H9 (cell line): ENCODE measurements around the gene BROX. TPM values are rescaled to one million over a fixed set of nuclear protein-coding genes. Genes with fewer than 3 reads are reported as not detected.

Experiments used
- DNase-seq: peaks from one replicate; pipeline ENCODE4 v3.0.0-alpha.2; 2017
- H2AFZ ChIP-seq: one replicate; pipeline ENCODE4 v1.6.1; 2013; ENCODE audit warnings: mild to moderate bottlenecking, low read length, control low read depth, moderate library complexity
- H2AK5ac ChIP-seq: 2 replicates; pipeline ENCODE4 v1.6.1; 2013; ENCODE audit warnings: low read length, control low read depth, mixed read lengths; ENCODE audit not compliant: insufficient read length
- H2BK120ac ChIP-seq: one replicate; pipeline ENCODE4 v1.6.1; 2013; ENCODE audit warnings: low read depth, mild to moderate bottlenecking, low read length, control low read depth, inconsistent platforms; ENCODE audit not compliant: poor library complexity, severe bottlenecking
- H2BK12ac ChIP-seq: 2 replicates; pipeline ENCODE4 v1.6.1; 2013; ENCODE audit warnings: low read length, control low read depth, mixed read lengths, low read depth; ENCODE audit not compliant: insufficient read length
- H2BK15ac ChIP-seq: 2 replicates; pipeline ENCODE4 v1.6.1; 2013; ENCODE audit warnings: low read depth, low read length, control low read depth
- H2BK20ac ChIP-seq: one replicate; pipeline ENCODE4 v1.6.1; 2013; ENCODE audit warnings: low read depth, mild to moderate bottlenecking, low read length, control low read depth, inconsistent platforms; ENCODE audit not compliant: poor library complexity, severe bottlenecking
- H2BK5ac ChIP-seq: 2 replicates; pipeline ENCODE4 v1.6.1; 2013; ENCODE audit warnings: low read length, control low read depth, mixed read lengths; ENCODE audit not compliant: insufficient read length
- H3K14ac ChIP-seq: 2 replicates; pipeline ENCODE4 v1.6.1; 2013; ENCODE audit warnings: low read length, control low read depth; ENCODE audit not compliant: insufficient read depth
- H3K18ac ChIP-seq: 2 replicates; pipeline ENCODE4 v1.6.1; 2013; ENCODE audit warnings: low read depth, mild to moderate bottlenecking, mixed read lengths, low read length, control low read depth; ENCODE audit not compliant: insufficient read length
- H3K23ac ChIP-seq: 2 replicates; pipeline ENCODE4 v1.6.1; 2013; ENCODE audit warnings: low read length, control low read depth, mixed read lengths, low read depth; ENCODE audit not compliant: insufficient read length
- H3K23me2 ChIP-seq: 2 replicates; pipeline ENCODE4 v1.6.1; 2013; ENCODE audit warnings: low read depth, mild to moderate bottlenecking, mixed read lengths, low read length, control low read depth; ENCODE audit not compliant: insufficient read length, poor library complexity, severe bottlenecking
- H3K27ac ChIP-seq: 2 replicates; pipeline ENCODE4 v1.5.1; 2013; ENCODE audit warnings: low read length, control low read depth, mixed read lengths, low read depth; ENCODE audit not compliant: insufficient read length
- H3K27me3 ChIP-seq: 2 replicates; pipeline ENCODE4 v1.6.1; 2013; ENCODE audit warnings: low read length, control low read depth, inconsistent platforms; ENCODE audit not compliant: insufficient read depth
- H3K4ac ChIP-seq: 2 replicates; pipeline ENCODE4 v1.6.1; 2013; ENCODE audit warnings: low read depth, mild to moderate bottlenecking, control low read depth, inconsistent platforms, low read length, moderate library complexity
- H3K4me1 ChIP-seq: 2 replicates; pipeline ENCODE4 v1.6.1; 2013; ENCODE audit warnings: low read length, control low read depth, inconsistent platforms; ENCODE audit not compliant: insufficient read depth
- H3K4me2 ChIP-seq: 2 replicates; pipeline ENCODE4 v1.6.1; 2013; ENCODE audit warnings: low read length, control low read depth, mixed read lengths; ENCODE audit not compliant: insufficient read length, insufficient read depth
- H3K56ac ChIP-seq: 2 replicates; pipeline ENCODE4 v1.6.1; 2013; ENCODE audit warnings: low read depth, mild to moderate bottlenecking, mixed read lengths, low read length, control low read depth; ENCODE audit not compliant: insufficient read length
- H3K79me1 ChIP-seq: 2 replicates; pipeline ENCODE4 v1.6.1; 2013; ENCODE audit warnings: low read depth, mild to moderate bottlenecking, moderate library complexity, low read length, control low read depth, inconsistent platforms; ENCODE audit not compliant: insufficient read depth, poor library complexity, severe bottlenecking
- H3K79me2 ChIP-seq: 2 replicates; pipeline ENCODE4 v1.6.1; 2013; ENCODE audit warnings: low read length, control low read depth, inconsistent platforms; ENCODE audit not compliant: insufficient read depth
- H3K9ac ChIP-seq: 2 replicates; pipeline ENCODE4 v1.6.1; 2013; ENCODE audit warnings: low read length, control low read depth, mixed read lengths; ENCODE audit not compliant: insufficient read length; ENCODE audit errors: extremely low read depth
- H3K9me3 ChIP-seq: one replicate; pipeline ENCODE4 v1.6.1; 2013; ENCODE audit warnings: low read depth, low read length, inconsistent platforms; ENCODE audit not compliant: control insufficient read depth
- H3T11ph ChIP-seq: one replicate; pipeline ENCODE4 v1.6.1; 2013; ENCODE audit warnings: mild to moderate bottlenecking, low read length, control low read depth, inconsistent platforms
- H4K20me1 ChIP-seq: one replicate; pipeline ENCODE4 v1.6.1; 2013; ENCODE audit not compliant: control insufficient read depth, insufficient read length, insufficient read depth
- H4K5ac ChIP-seq: 2 replicates; pipeline ENCODE4 v1.6.1; 2013; ENCODE audit warnings: low read depth, mild to moderate bottlenecking, mixed read lengths, low read length, control low read depth; ENCODE audit not compliant: insufficient read length
- H4K8ac ChIP-seq: replicated peaks from 2 replicates; pipeline ENCODE4 v1.6.1; 2013; ENCODE audit warnings: low read length, control low read depth, mixed read lengths, low read depth; ENCODE audit not compliant: insufficient read length
- H4K91ac ChIP-seq: 2 replicates; pipeline ENCODE4 v1.6.1; 2013; ENCODE audit warnings: low read depth, mild to moderate bottlenecking, moderate library complexity, mixed read lengths, low read length, control low read depth; ENCODE audit not compliant: insufficient read length
- H3K27ac Mint-ChIP-seq, 3 experiments: 2 replicates in 2 of 3; 3 replicates in 1 of 3; pipeline ENCODE4 v1.8.0; 2020 to 2021; ENCODE audit warnings: mixed read lengths in 3 of 3, mild to moderate bottlenecking in 1 of 3, moderate library complexity in 1 of 3
- H3K27me3 Mint-ChIP-seq: 2 replicates; pipeline ENCODE4 v1.8.0; 2021; ENCODE audit warnings: low read depth, mild to moderate bottlenecking, moderate library complexity, mixed read lengths
- H3K36me3 Mint-ChIP-seq, 3 experiments: 2 replicates in 2 of 3; 3 replicates in 1 of 3; pipeline ENCODE4 v1.8.0; 2020 to 2021; ENCODE audit warnings: low read depth in 3 of 3, mixed read lengths in 3 of 3; ENCODE audit not compliant: insufficient read depth in 1 of 3
- H3K4me1 Mint-ChIP-seq, 2 experiments: 2 replicates each; pipeline ENCODE4 v1.8.0; 2020; ENCODE audit warnings: mixed read lengths in 2 of 2
- H3K4me3 Mint-ChIP-seq, 2 experiments: 2 replicates in 1 of 2; 3 replicates in 1 of 2; pipeline ENCODE4 v1.8.0; 2020 to 2021; ENCODE audit warnings: mild to moderate bottlenecking in 2 of 2, mixed read lengths in 2 of 2, moderate library complexity in 1 of 2
- H3K9me3 Mint-ChIP-seq, 2 experiments: 2 replicates in 1 of 2; 3 replicates in 1 of 2; pipeline ENCODE4 v1.8.0; 2020; ENCODE audit warnings: mild to moderate bottlenecking in 2 of 2, mixed read lengths in 2 of 2, moderate library complexity in 1 of 2
- WGBS: extraction: QIAGEN DNeasy Blood & Tissue Kit; methylation state at CpG from one replicate; pipeline ENCODE4 v1.1.7; 2013; ENCODE audit warnings: missing lambda C conversion rate, low lambda C conversion rate, mixed read lengths; ENCODE audit not compliant: insufficient read length; ENCODE audit errors: extremely low coverage; 5-methylcytosine and 5-hydroxymethylcytosine counted together
- total RNA-seq: library from RNA; stranded (reverse); gene quantifications from 2 replicates; pipeline ENCODE4 v1.2.1, GENCODE V29; 2021
- TF ChIP-seq, protein P1 (sequence below): fragments of 200-600 bp; sonication (generic); conservative IDR thresholded peaks from 3 replicates; pipeline ENCODE4 v1.8.0; 2021; ENCODE audit warnings: antibody characterized with exemption, mild to moderate bottlenecking

BROX gene
- total RNA-seq, 1 experiment from 2014 or later, result 27.8 TPM

DNA sequence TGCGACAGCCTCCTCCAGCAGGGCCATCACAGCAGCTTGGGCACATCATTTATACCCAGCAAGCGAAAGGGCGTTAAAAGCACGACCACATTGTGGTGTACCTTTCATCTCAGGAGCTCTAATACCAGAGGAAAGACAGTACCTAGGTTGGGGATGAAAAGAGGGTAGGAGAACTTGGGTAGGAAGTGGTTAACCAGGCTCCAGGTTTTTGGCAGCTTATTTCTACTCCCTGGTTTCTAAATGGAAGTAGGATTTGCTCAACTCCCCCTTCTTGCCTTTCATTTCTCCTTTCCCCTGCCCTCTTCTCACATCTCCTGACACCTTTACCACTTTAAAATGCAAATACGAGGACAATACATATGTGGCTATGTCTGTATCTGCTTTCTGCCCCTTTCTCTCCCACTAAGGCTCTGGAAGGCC is 54.8 kb downstream of the BROX start:
- no CpG with 5 or more reads among the region's 5 CpGs for WGBS
- TF ChIP-seq, protein P1, sequence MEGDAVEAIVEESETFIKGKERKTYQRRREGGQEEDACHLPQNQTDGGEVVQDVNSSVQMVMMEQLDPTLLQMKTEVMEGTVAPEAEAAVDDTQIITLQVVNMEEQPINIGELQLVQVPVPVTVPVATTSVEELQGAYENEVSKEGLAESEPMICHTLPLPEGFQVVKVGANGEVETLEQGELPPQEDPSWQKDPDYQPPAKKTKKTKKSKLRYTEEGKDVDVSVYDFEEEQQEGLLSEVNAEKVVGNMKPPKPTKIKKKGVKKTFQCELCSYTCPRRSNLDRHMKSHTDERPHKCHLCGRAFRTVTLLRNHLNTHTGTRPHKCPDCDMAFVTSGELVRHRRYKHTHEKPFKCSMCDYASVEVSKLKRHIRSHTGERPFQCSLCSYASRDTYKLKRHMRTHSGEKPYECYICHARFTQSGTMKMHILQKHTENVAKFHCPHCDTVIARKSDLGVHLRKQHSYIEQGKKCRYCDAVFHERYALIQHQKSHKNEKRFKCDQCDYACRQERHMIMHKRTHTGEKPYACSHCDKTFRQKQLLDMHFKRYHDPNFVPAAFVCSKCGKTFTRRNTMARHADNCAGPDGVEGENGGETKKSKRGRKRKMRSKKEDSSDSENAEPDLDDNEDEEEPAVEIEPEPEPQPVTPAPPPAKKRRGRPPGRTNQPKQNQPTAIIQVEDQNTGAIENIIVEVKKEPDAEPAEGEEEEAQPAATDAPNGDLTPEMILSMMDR, result no peak
- peaks cover 5% of the 10 kb centered on the region for H3K27me3 Mint-ChIP-seq

More for the DNA sequence above, 54.8 kb downstream of the BROX start:
- Histone ChIP-seq H3K4me1 (no peaks in the 10 kb centered on the region), H3K18ac (no peak overlapping the region), H3K4ac (no peak overlapping the region), H3K9me3 (peaks cover 10% of the 10 kb centered on the region), H2BK120ac (no peak overlapping the region), H2BK12ac (no peak overlapping the region), H2AFZ (no peak overlapping the region), H3K4me2 (no peak overlapping the region), H3K9ac (no peak overlapping the region), H2BK15ac (no peak overlapping the region), H4K5ac (no peak overlapping the region), H3K27me3 (no peaks in the 10 kb centered on the region), H3K23ac (no peak overlapping the region), H3K23me2 (no peaks in the 10 kb centered on the region), H4K20me1 (no peaks in the 10 kb centered on the region), H2BK20ac (no peak overlapping the region), H3K14ac (no peak overlapping the region), H3T11ph (no peak overlapping the region), H3K79me2 (no peaks in the 10 kb centered on the region), H3K56ac (no peak overlapping the region), H2BK5ac (no peak overlapping the region), H3K79me1 (no peaks in the 10 kb centered on the region), H2AK5ac (no peak overlapping the region), H4K91ac (no peak overlapping the region), H3K27ac (no peak overlapping the region), H4K8ac (no peak overlapping the region)
- no peak overlapping the region; a peak in 1 of 7 replicates for H3K27ac Mint-ChIP-seq
- peaks cover 35 to 40% of the 10 kb centered on the region in 2 experiments for H3K9me3 Mint-ChIP-seq
- H3K4me3 Mint-ChIP-seq, result no peak overlapping the region
- H3K36me3 Mint-ChIP-seq, result peaks cover 8 to 28% (median 9%) of the 10 kb centered on the region in 3 experiments
- DNase-seq, result no peak
- peaks cover 2 to 4% of the 10 kb centered on the region in 2 experiments; a peak in 3 of 4 replicates for H3K4me1 Mint-ChIP-seq
